Ishikawa (cell line): ENCODE data around the gene STXBP5.

Experiments
- CEBPB ChIP-seq: IDR thresholded peaks from 2 replicates; pipeline ENCODE4 v1.6.1; 2012
- CREB1 ChIP-seq: IDR thresholded peaks from 2 replicates; pipeline ENCODE4 v1.6.1; 2012; ENCODE audit warnings: low read depth
- EP300 ChIP-seq: IDR thresholded peaks from 2 replicates; pipeline ENCODE4 v1.6.1; 2012; ENCODE audit warnings: borderline replicate concordance
- RAD21 ChIP-seq: IDR thresholded peaks from 2 replicates; pipeline ENCODE4 v1.6.1; 2012; ENCODE audit warnings: low read depth
- TAF1 ChIP-seq: IDR thresholded peaks from 2 replicates; pipeline ENCODE4 v1.6.1; 2012; ENCODE audit warnings: low read depth, mild to moderate bottlenecking
- TCF12 ChIP-seq: IDR thresholded peaks from 2 replicates; pipeline ENCODE4 v1.6.1; 2012; ENCODE audit warnings: low read depth
- TEAD4 ChIP-seq: IDR thresholded peaks from 2 replicates; pipeline ENCODE4 v1.6.1; 2012
- YY1 ChIP-seq: IDR thresholded peaks from 2 replicates; pipeline ENCODE4 v1.6.1; 2012; ENCODE audit warnings: low read depth
- ZBTB7A ChIP-seq: IDR thresholded peaks from 2 replicates; pipeline ENCODE4 v1.6.1; 2012; ENCODE audit warnings: low read depth
- TF ChIP-seq, protein P1 (sequence below): IDR thresholded peaks from 2 replicates; pipeline ENCODE4 v1.6.1; 2012
- TF ChIP-seq, protein P2 (sequence below): IDR thresholded peaks from 2 replicates; pipeline ENCODE4 v1.6.1; 2012
- TF ChIP-seq, protein P3 (sequence below): IDR thresholded peaks from 2 replicates; pipeline ENCODE4 v1.6.1; 2012; ENCODE audit warnings: low read depth, mild to moderate bottlenecking

- TF ChIP-seq EP300 (no peak), RAD21 (no peak), YY1 (no peak), TAF1 (no peak), CREB1 (no peak), TCF12 (no peak), ZBTB7A (no peak), TEAD4 (no peak), CEBPB (no peak)
- TF ChIP-seq, protein P1, sequence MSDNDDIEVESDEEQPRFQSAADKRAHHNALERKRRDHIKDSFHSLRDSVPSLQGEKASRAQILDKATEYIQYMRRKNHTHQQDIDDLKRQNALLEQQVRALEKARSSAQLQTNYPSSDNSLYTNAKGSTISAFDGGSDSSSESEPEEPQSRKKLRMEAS = no peak
- TF ChIP-seq, protein P2, sequence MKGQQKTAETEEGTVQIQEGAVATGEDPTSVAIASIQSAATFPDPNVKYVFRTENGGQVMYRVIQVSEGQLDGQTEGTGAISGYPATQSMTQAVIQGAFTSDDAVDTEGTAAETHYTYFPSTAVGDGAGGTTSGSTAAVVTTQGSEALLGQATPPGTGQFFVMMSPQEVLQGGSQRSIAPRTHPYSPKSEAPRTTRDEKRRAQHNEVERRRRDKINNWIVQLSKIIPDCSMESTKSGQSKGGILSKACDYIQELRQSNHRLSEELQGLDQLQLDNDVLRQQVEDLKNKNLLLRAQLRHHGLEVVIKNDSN = no peak
- TF ChIP-seq, protein P3, sequence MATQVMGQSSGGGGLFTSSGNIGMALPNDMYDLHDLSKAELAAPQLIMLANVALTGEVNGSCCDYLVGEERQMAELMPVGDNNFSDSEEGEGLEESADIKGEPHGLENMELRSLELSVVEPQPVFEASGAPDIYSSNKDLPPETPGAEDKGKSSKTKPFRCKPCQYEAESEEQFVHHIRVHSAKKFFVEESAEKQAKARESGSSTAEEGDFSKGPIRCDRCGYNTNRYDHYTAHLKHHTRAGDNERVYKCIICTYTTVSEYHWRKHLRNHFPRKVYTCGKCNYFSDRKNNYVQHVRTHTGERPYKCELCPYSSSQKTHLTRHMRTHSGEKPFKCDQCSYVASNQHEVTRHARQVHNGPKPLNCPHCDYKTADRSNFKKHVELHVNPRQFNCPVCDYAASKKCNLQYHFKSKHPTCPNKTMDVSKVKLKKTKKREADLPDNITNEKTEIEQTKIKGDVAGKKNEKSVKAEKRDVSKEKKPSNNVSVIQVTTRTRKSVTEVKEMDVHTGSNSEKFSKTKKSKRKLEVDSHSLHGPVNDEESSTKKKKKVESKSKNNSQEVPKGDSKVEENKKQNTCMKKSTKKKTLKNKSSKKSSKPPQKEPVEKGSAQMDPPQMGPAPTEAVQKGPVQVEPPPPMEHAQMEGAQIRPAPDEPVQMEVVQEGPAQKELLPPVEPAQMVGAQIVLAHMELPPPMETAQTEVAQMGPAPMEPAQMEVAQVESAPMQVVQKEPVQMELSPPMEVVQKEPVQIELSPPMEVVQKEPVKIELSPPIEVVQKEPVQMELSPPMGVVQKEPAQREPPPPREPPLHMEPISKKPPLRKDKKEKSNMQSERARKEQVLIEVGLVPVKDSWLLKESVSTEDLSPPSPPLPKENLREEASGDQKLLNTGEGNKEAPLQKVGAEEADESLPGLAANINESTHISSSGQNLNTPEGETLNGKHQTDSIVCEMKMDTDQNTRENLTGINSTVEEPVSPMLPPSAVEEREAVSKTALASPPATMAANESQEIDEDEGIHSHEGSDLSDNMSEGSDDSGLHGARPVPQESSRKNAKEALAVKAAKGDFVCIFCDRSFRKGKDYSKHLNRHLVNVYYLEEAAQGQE = no peak
Measured at GRCh38 chr6:147180926-147181325, 23.3 kb upstream of the STXBP5 start.
